ENCODE data around the gene PDSS1.
"Not testable (repeated sequence)": the region's sequence is repeated elsewhere in the genome, so short reads cannot be mapped to it uniquely, and the experiment has no call there.

The PDSS1 gene, protein sequence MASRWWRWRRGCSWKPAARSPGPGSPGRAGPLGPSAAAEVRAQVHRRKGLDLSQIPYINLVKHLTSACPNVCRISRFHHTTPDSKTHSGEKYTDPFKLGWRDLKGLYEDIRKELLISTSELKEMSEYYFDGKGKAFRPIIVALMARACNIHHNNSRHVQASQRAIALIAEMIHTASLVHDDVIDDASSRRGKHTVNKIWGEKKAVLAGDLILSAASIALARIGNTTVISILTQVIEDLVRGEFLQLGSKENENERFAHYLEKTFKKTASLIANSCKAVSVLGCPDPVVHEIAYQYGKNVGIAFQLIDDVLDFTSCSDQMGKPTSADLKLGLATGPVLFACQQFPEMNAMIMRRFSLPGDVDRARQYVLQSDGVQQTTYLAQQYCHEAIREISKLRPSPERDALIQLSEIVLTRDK

DNA sequence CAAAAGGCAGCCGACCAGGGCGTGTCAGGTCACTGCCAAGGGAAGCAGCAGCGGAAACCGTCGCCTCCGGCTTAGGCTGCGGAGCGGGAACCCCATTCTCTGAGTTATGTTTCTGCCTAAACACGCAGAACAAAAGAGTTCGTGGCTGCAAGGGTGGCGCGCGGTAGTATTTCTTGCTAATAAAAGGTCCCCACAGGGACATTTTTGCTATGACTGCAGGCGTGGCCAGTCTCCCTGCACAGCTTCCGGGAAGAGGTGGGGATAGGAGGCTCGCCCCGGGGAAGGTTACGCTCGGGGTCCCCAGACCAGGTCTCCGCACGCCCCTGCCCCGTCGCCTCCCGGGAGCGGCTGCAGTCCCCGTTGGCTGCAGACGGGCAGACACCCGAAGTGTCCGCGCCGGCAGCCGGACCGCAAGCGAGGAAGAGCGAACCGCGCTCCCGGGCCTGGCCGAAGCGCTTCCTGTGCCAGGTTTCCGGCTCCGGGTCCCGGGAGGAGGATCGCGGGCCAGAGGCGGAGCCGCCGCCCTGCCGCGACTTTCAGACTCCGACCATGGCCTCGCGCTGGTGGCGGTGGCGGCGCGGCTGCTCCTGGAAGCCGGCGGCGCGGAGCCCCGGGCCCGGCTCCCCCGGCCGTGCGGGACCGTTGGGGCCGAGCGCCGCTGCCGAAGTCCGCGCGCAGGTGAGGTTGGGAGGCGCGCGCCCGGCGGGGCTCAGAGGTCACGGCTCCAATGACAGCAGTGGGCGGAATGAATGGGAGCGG is at the start of gene PDSS1:
PDSS1 (plus strand) TSS at position 539 of the 759 bp plus-strand sequence; CDS start at position 550, 11 bp downstream.
- Histone ChIP-seq H3K4me1 (ENCODE audit: low read length) (peaks cover 5% of the 10 kb centered on the region; the same call in 1 of the 2 replicates), H3K27me3 (replicated peaks; ENCODE audit: insufficient read depth, low read length) (no peaks in the 10 kb centered on the region), H2AFZ (ENCODE audit: low read length) (peak within 1 kb of the TSS; percentile 94), H3K9me3 (replicated peaks; ENCODE audit: insufficient read depth, low read length) (no peaks in the 10 kb centered on the region), H3K27ac (ENCODE audit: low read length) (peak within 1 kb of the TSS; percentile 81), H3K79me2 (ENCODE audit: low read length) (peaks cover 47% of the 10 kb centered on the region), H3F3A (ENCODE audit: insufficient read depth, low read length) (no peaks in the 10 kb centered on the region), H3K4me2 (ENCODE audit: low read depth, low read length) (peak within 1 kb of the TSS; percentile 99), H3K9ac (ENCODE audit: low read length) (peak within 1 kb of the TSS; percentile 93), H3K9me2 (replicated peaks; ENCODE audit: insufficient read depth, low read length) (no peaks in the 10 kb centered on the region), H3K36me3 (replicated peaks; ENCODE audit: insufficient read depth, low read length) (no peaks in the 10 kb centered on the region), H3K4me3 (ENCODE audit: low read length) (peak within 1 kb of the TSS; percentile 86), H4K20me1 (ENCODE audit: insufficient read depth, low read length) (no peaks in the 10 kb centered on the region)
- TF ChIP-seq, protein P1, sequence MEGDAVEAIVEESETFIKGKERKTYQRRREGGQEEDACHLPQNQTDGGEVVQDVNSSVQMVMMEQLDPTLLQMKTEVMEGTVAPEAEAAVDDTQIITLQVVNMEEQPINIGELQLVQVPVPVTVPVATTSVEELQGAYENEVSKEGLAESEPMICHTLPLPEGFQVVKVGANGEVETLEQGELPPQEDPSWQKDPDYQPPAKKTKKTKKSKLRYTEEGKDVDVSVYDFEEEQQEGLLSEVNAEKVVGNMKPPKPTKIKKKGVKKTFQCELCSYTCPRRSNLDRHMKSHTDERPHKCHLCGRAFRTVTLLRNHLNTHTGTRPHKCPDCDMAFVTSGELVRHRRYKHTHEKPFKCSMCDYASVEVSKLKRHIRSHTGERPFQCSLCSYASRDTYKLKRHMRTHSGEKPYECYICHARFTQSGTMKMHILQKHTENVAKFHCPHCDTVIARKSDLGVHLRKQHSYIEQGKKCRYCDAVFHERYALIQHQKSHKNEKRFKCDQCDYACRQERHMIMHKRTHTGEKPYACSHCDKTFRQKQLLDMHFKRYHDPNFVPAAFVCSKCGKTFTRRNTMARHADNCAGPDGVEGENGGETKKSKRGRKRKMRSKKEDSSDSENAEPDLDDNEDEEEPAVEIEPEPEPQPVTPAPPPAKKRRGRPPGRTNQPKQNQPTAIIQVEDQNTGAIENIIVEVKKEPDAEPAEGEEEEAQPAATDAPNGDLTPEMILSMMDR (IDR thresholded peaks at IDR 0.05; ENCODE audit: low read length), result no peak
- TF ChIP-seq EZH2 (optimal IDR thresholded peaks at IDR 0.05; ENCODE audit: low read depth, low read length), result no peak
- no peak for TF ChIP-seq EZH2phosphoT487 (IDR thresholded peaks at IDR 0.05; ENCODE audit: low read length)
- DNase-seq, result peak; percentile 71

DNA sequence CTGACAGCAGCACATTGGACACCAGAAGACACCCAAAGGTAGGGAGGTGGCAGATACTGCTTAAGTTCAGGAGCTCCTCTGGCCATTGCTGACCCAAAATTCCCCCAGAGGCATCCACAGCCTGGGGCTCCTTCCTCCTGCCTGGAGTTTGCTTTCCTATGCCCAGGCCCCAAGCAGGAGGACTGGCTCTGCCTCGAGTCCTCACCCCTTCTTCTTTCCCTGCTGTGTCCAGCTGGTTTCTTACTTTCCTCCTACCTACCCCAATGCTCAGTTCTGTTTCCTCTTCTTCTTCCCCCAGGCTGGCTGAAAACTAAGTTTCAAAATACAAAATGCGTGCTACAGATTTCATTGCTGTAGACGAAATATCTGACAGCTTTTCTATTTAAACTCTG is 49.3 kb upstream of the PDSS1 start:
- H3K27me3 ChIP-seq (replicated peaks; ENCODE audit: insufficient read depth, low read length); H3K36me3 ChIP-seq (replicated peaks; ENCODE audit: insufficient read depth, low read length): not testable (repeated sequence)

DNA sequence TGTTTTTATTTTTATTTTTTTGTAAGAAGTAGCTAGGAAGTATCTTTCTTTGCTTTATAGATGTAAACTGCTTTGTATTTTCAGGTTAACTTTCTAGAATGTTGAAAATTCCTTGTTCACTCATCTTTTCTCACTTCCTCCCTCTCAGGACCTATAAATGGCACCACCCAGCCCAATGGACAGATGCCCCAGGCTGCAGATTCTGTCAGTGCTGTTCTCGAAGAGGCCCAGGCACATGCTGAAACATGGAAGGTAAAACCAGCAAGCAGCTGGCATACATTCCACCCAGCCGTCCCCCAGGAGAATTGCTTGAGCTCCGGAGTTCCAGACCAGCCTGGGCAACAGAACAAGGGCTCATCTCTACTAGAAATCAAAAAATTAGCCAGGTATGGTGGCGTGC is 47.1 kb upstream of the PDSS1 start:
- DNase-seq, result no peak
- Histone ChIP-seq H3K4me1 (ENCODE audit: low read length) (no peaks in the 10 kb centered on the region), H3F3A (ENCODE audit: insufficient read depth, low read length) (no peaks in the 10 kb centered on the region)

More for the DNA sequence above, 49.3 kb upstream of the PDSS1 start:
- H3F3A ChIP-seq (ENCODE audit: insufficient read depth, low read length); H3K9ac ChIP-seq (ENCODE audit: low read length); H3K4me3 ChIP-seq (ENCODE audit: low read length); H3K9me3 ChIP-seq (replicated peaks; ENCODE audit: insufficient read depth, low read length); DNase-seq; H3K4me2 ChIP-seq (ENCODE audit: low read depth, low read length); H4K20me1 ChIP-seq (ENCODE audit: insufficient read depth, low read length); H2AFZ ChIP-seq (ENCODE audit: low read length); H3K79me2 ChIP-seq (ENCODE audit: low read length); H3K27ac ChIP-seq (ENCODE audit: low read length); H3K9me2 ChIP-seq (replicated peaks; ENCODE audit: insufficient read depth, low read length); H3K4me1 ChIP-seq (ENCODE audit: low read length): not testable (repeated sequence)

DNA sequence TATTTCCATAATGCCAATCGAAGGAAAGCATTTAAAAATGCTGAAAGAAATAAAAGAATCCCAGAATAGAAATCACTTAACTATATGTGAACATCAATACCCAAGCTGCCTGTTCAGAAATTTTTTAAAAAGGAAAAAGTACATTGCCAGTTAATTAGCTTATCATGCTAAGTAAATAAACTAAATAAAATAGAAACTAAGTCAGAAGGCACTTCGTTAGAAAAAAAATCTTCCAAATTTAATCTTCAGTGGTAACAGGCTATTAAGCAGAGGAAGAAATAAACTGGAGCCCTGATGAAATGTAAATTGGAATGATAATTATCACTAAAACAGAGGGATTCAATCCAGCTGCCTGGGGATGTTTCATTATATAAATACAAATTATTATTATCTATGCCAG is 46.0 kb upstream of the PDSS1 start:
- H3K9me3 ChIP-seq (replicated peaks; ENCODE audit: insufficient read depth, low read length); H3K9me2 ChIP-seq (replicated peaks; ENCODE audit: insufficient read depth, low read length); H4K20me1 ChIP-seq (ENCODE audit: insufficient read depth, low read length); H3K4me3 ChIP-seq (ENCODE audit: low read length); H3K4me1 ChIP-seq (ENCODE audit: low read length); H3K9ac ChIP-seq (ENCODE audit: low read length); H3K27me3 ChIP-seq (replicated peaks; ENCODE audit: insufficient read depth, low read length); H3F3A ChIP-seq (ENCODE audit: insufficient read depth, low read length); H3K27ac ChIP-seq (ENCODE audit: low read length); H2AFZ ChIP-seq (ENCODE audit: low read length); DNase-seq; H3K36me3 ChIP-seq (replicated peaks; ENCODE audit: insufficient read depth, low read length); H3K4me2 ChIP-seq (ENCODE audit: low read depth, low read length); H3K79me2 ChIP-seq (ENCODE audit: low read length): not testable (repeated sequence)

More for the DNA sequence above, 47.1 kb upstream of the PDSS1 start:
- no peak overlapping the region for H3K9ac ChIP-seq (ENCODE audit: low read length)
- H4K20me1 ChIP-seq (ENCODE audit: insufficient read depth, low read length), result no peaks in the 10 kb centered on the region
- no peaks in the 10 kb centered on the region for H3K36me3 ChIP-seq (replicated peaks; ENCODE audit: insufficient read depth, low read length)
- H2AFZ ChIP-seq (ENCODE audit: low read length), result no peak overlapping the region
- no peaks in the 10 kb centered on the region for H3K9me2 ChIP-seq (replicated peaks; ENCODE audit: insufficient read depth, low read length)
- H3K27me3 ChIP-seq (replicated peaks; ENCODE audit: insufficient read depth, low read length), result no peaks in the 10 kb centered on the region
- H3K4me2 ChIP-seq (ENCODE audit: low read depth, low read length), result no peak overlapping the region
- H3K4me3 ChIP-seq (ENCODE audit: low read length), result no peak overlapping the region
- no peaks in the 10 kb centered on the region for H3K79me2 ChIP-seq (ENCODE audit: low read length)
- no peak overlapping the region for H3K27ac ChIP-seq (ENCODE audit: low read length)
- no peak for TF ChIP-seq EZH2phosphoT487 (IDR thresholded peaks at IDR 0.05; ENCODE audit: low read length)
- TF ChIP-seq, protein P1 (IDR thresholded peaks at IDR 0.05; ENCODE audit: low read length), result no peak
- TF ChIP-seq EZH2 (optimal IDR thresholded peaks at IDR 0.05; ENCODE audit: low read depth, low read length), result no peak
- no peaks in the 10 kb centered on the region for H3K9me3 ChIP-seq (replicated peaks; ENCODE audit: insufficient read depth, low read length)

All from MM.1S (cell line).